GM21423 (cell line): Measurements from ENCODE around the gene DYNC2LI1.

Source experiments
- ATAC-seq: cut with Tn5 transposase; IDR thresholded peaks from one replicate; pipeline ENCODE4 v1.9.1; 2021; ENCODE audit warnings: mild to moderate bottlenecking, moderate library complexity; ENCODE audit not compliant: unreplicated experiment

DYNC2LI1 gene

GRCh38 chr2:43812006-43812405 lies 38.2 kb downstream of the DYNC2LI1 start:
- ATAC-seq, result no peak

- ATAC-seq, result no peak
Measured at GRCh38 chr2:43812947-43813346, 39.1 kb downstream of the DYNC2LI1 start.

- no peak for ATAC-seq
Measured at GRCh38 chr2:43814711-43815110, 40.9 kb downstream of the DYNC2LI1 start.

- ATAC-seq, result no peak
Measured at GRCh38 chr2:43818761-43819160, 44.9 kb downstream of the DYNC2LI1 start.

- no peak for ATAC-seq
Measured at GRCh38 chr2:43819491-43820163, 45.8 kb downstream of the DYNC2LI1 start.

- ATAC-seq, result no peak
Measured at GRCh38 chr2:43822839-43823238, 49.0 kb downstream of the DYNC2LI1 start.

GRCh38 chr2:43823751-43824150 lies 49.9 kb downstream of the DYNC2LI1 start:
- ATAC-seq, result no peak

GRCh38 chr2:43824512-43824911 lies 50.7 kb downstream of the DYNC2LI1 start:
- ATAC-seq, result no peak

GRCh38 chr2:43824951-43825493 lies 51.2 kb downstream of the DYNC2LI1 start:
- ATAC-seq, result no peak

GRCh38 chr2:43825841-43826240 lies 52.0 kb downstream of the DYNC2LI1 start:
- ATAC-seq, result no peak

- no peak for ATAC-seq
Measured at GRCh38 chr2:43826305-43827250, 52.7 kb downstream of the DYNC2LI1 start.

GRCh38 chr2:43831543-43832294 lies 57.9 kb downstream of the DYNC2LI1 start:
- no peak for ATAC-seq

- ATAC-seq, result no peak
Measured at GRCh38 chr2:43832457-43832856, 58.6 kb downstream of the DYNC2LI1 start.

- no peak for ATAC-seq
Measured at GRCh38 chr2:43837033-43837432, 63.2 kb downstream of the DYNC2LI1 start.

- ATAC-seq, result no peak
Measured at GRCh38 chr2:43837831-43838559, 64.2 kb downstream of the DYNC2LI1 start.

GRCh38 chr2:43838560-43839267 lies 64.9 kb downstream of the DYNC2LI1 start, which contains the start of the genes ABCG5 and ABCG8:
ABCG5 (minus strand) TSS chr2:43838839; CDS start chr2:43838679, 160 bp downstream.
ABCG8 (plus strand) TSS chr2:43838971; CDS start chr2:43839054, 83 bp downstream.
- no peak for ATAC-seq

GRCh38 chr2:43839776-43840564 lies 66.1 kb downstream of the DYNC2LI1 start:
- no peak for ATAC-seq

- no peak for ATAC-seq
Measured at GRCh38 chr2:43840965-43841364, 67.1 kb downstream of the DYNC2LI1 start.
